ENCODE data around the gene TBC1D10A. TPM values are rescaled to one million over a fixed set of nuclear protein-coding genes. Genes with fewer than 3 reads are reported as not detected.

TBC1D10A gene
- total and polyA plus RNA-seq, 2 donors (not counting 1 experiment from before 2014, with no cell fraction given) = 10.8 to 11.7 TPM

- H3K36me3 ChIP-seq (ENCODE audit: control insufficient read depth, insufficient read depth, low read length) = no peaks in the 10 kb centered on the region
- no peak overlapping the region for H2AFZ ChIP-seq (ENCODE audit: low read length)
- no peak for TF ChIP-seq EZH2 (IDR thresholded peaks at IDR 0.05; ENCODE audit: low read length, missing control alignments)
- no peak for TF ChIP-seq CTCF (conservative IDR thresholded peaks at IDR 0.05 in 1 of 2, IDR thresholded peaks at IDR 0.05 in 1 of 2; ENCODE audit: low read depth in 1 of 2, low read length in 2 of 2)
Observed at GRCh38 chr22:30274437-30274812, 52.3 kb downstream of the TBC1D10A start.

GRCh38 chr22:30273711-30274436 is 52.9 kb downstream of the TBC1D10A start:
- H3K9me3 ChIP-seq (ENCODE audit: control insufficient read depth, insufficient read depth, low read depth, low read length) = no peaks in the 10 kb centered on the region
- no peaks in the 10 kb centered on the region for H3K36me3 ChIP-seq (ENCODE audit: control insufficient read depth, insufficient read depth, low read length)
- no peak overlapping the region for H2AFZ ChIP-seq (ENCODE audit: low read length)
- TF ChIP-seq EZH2 (IDR thresholded peaks at IDR 0.05; ENCODE audit: low read length, missing control alignments) (no peak), CTCF (conservative IDR thresholded peaks at IDR 0.05 in 1 of 2, IDR thresholded peaks at IDR 0.05 in 1 of 2; ENCODE audit: low read depth in 1 of 2, low read length in 2 of 2) (no peak)
- H3K27ac ChIP-seq (ENCODE audit: insufficient read depth, low read length) = no peak overlapping the region
- no peaks in the 10 kb centered on the region for H4K20me1 ChIP-seq (ENCODE audit: control insufficient read depth, extremely low read depth, insufficient read depth, low read length)
- no peak overlapping the region for H3K9ac ChIP-seq (ENCODE audit: insufficient read depth, low read length)
- no peak overlapping the region for H3K4me3 ChIP-seq (replicated peaks in 1 of 4; ENCODE audit: control extremely low read depth in 1 of 4, insufficient read depth in 1 of 4, low read depth in 3 of 4, low read length in 4 of 4)
- H3K27me3 ChIP-seq (ENCODE audit: control insufficient read depth, insufficient read depth, low read length) = no peaks in the 10 kb centered on the region
- no peaks in the 10 kb centered on the region for H3K79me2 ChIP-seq (ENCODE audit: control insufficient read depth, insufficient read depth, low read length)
- peaks cover 2% of the 10 kb centered on the region for H3K4me1 ChIP-seq (ENCODE audit: control insufficient read depth, extremely low read depth, insufficient read depth, low read length)
- H3K4me2 ChIP-seq (ENCODE audit: extremely low read depth, insufficient read depth, low read length) = no peak overlapping the region
- no peak for DNase-seq (ENCODE audit: low read depth in 2 of 2)

More at GRCh38 chr22:30274437-30274812, 52.3 kb downstream of the TBC1D10A start:
- H3K9me3 ChIP-seq (ENCODE audit: control insufficient read depth, insufficient read depth, low read depth, low read length) = no peaks in the 10 kb centered on the region
- H3K4me3 ChIP-seq (replicated peaks in 1 of 4; ENCODE audit: control extremely low read depth in 1 of 4, insufficient read depth in 1 of 4, low read depth in 3 of 4, low read length in 4 of 4) = no peak overlapping the region
- no peak for DNase-seq (ENCODE audit: low read depth in 2 of 2)
- no peak overlapping the region for H3K4me2 ChIP-seq (ENCODE audit: extremely low read depth, insufficient read depth, low read length)
- H3K79me2 ChIP-seq (ENCODE audit: control insufficient read depth, insufficient read depth, low read length) = no peaks in the 10 kb centered on the region
- no peaks in the 10 kb centered on the region for H4K20me1 ChIP-seq (ENCODE audit: control insufficient read depth, extremely low read depth, insufficient read depth, low read length)
- H3K4me1 ChIP-seq (ENCODE audit: control insufficient read depth, extremely low read depth, insufficient read depth, low read length) = peaks cover 2% of the 10 kb centered on the region
- no peak overlapping the region for H3K9ac ChIP-seq (ENCODE audit: insufficient read depth, low read length)
- H3K27ac ChIP-seq (ENCODE audit: insufficient read depth, low read length) = no peak overlapping the region
- H3K27me3 ChIP-seq (ENCODE audit: control insufficient read depth, insufficient read depth, low read length) = no peaks in the 10 kb centered on the region

GRCh38 chr22:30272781-30273601 is 53.8 kb downstream of the TBC1D10A start:
- Histone ChIP-seq H3K9ac (ENCODE audit: insufficient read depth, low read length) (no peak overlapping the region), H3K27ac (ENCODE audit: insufficient read depth, low read length) (no peak overlapping the region), H3K79me2 (ENCODE audit: control insufficient read depth, insufficient read depth, low read length) (no peaks in the 10 kb centered on the region), H3K36me3 (ENCODE audit: control insufficient read depth, insufficient read depth, low read length) (no peaks in the 10 kb centered on the region), H3K4me3 (replicated peaks in 1 of 4; ENCODE audit: control extremely low read depth in 1 of 4, insufficient read depth in 1 of 4, low read depth in 3 of 4, low read length in 4 of 4) (no peak overlapping the region), H3K4me2 (ENCODE audit: extremely low read depth, insufficient read depth, low read length) (no peak overlapping the region), H2AFZ (ENCODE audit: low read length) (no peak overlapping the region), H4K20me1 (ENCODE audit: control insufficient read depth, extremely low read depth, insufficient read depth, low read length) (no peaks in the 10 kb centered on the region), H3K27me3 (ENCODE audit: control insufficient read depth, insufficient read depth, low read length) (no peaks in the 10 kb centered on the region), H3K9me3 (ENCODE audit: control insufficient read depth, insufficient read depth, low read depth, low read length) (no peaks in the 10 kb centered on the region), H3K4me1 (ENCODE audit: control insufficient read depth, extremely low read depth, insufficient read depth, low read length) (peaks cover 2% of the 10 kb centered on the region)
- no peak for DNase-seq (ENCODE audit: low read depth in 2 of 2)
- TF ChIP-seq CTCF (conservative IDR thresholded peaks at IDR 0.05 in 1 of 2, IDR thresholded peaks at IDR 0.05 in 1 of 2; ENCODE audit: low read depth in 1 of 2, low read length in 2 of 2) (no peak), EZH2 (IDR thresholded peaks at IDR 0.05; ENCODE audit: low read length, missing control alignments) (no peak)
